ENCODE data around the gene DNAAF3. TPM values are rescaled to one million over a fixed set of nuclear protein-coding genes. Genes with fewer than 3 reads are reported as not detected.

DNAAF3 gene
- total RNA-seq, 1 experiment from 2014 or later, result 52.8 TPM

DNA sequence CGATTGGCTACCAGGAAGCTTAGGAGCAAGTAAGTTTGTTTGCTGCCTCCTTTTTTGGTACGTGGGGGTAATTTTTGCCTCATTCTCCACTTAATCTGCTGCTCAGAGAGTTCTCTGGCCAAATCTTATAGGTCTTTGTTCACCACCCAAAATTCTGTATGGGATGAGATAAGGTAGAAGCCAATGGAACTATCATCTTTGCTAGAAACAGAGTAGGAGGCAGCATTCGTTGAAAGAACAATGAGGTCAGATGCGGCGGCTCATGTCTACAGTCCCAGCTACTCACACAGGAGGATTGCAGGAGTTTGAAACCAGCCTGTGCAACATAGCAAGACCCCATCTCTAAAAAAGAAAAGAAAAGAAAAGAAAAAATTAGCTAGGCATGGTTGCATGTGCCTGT is 5.0 kb upstream of the DNAAF3 start (continued):
- TF ChIP-seq EGR1 (IDR thresholded peaks at IDR 0.05; ENCODE audit: low read depth), result no peak

DNA sequence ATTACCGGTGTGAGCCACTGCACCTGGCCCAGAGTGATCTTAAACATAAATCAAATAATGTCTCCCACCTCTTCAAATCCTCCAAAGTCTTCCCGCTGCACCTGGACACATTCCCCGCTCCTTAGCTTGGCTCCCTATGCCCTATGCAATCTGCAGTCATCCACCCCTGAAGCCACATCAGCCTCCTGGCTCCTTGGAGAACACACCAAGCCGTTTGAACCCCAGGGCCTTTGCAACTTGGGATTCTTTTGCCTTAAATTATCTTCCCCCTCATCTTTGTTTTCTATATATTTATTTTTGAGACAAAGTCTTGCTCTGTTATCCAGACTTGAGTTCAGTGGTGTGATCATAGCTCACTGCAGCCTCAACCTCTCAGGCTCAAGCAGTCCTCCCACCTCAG is 2.7 kb upstream of the DNAAF3 start:
- DNase-seq (ENCODE audit: low read depth, low spot score), result no peak
- Histone ChIP-seq H3K27ac (ENCODE audit: low read depth, low read length) (no peak overlapping the region), H3K27me3 (ENCODE audit: insufficient read depth, low read length) (no peaks in the 10 kb centered on the region), H3K36me3 (ENCODE audit: control insufficient read depth in 1 of 2, insufficient read depth in 2 of 2, low read length in 2 of 2) (no peaks in the 10 kb centered on the region), H2AFZ (ENCODE audit: low read depth, low read length, poor library complexity, severe bottlenecking) (no peak overlapping the region), H3K9me2 (ENCODE audit: insufficient read depth) (no peaks in the 10 kb centered on the region), H4K20me1 (ENCODE audit: insufficient read depth) (no peaks in the 10 kb centered on the region), H3K4me2 (ENCODE audit: low read length) (no peak overlapping the region), H3K4me1 (ENCODE audit: control insufficient read depth in 1 of 2, insufficient read depth in 2 of 2, low read length in 2 of 2) (peaks cover 10 to 41% of the 10 kb centered on the region in 2 experiments; a peak in 3 of 4 replicates), H3K9ac (ENCODE audit: low read length) (no peak overlapping the region), H3K4me3 (replicated peaks in 1 of 2; ENCODE audit: low read depth in 1 of 2, low read length in 2 of 2) (no peak overlapping the region), H3K79me2 (ENCODE audit: insufficient read depth, low read length) (no peaks in the 10 kb centered on the region), H3K9me3 (ENCODE audit: control insufficient read depth in 1 of 2, insufficient read depth in 1 of 2, low read depth in 1 of 2, low read length in 2 of 2) (no peaks in the 10 kb centered on the region)
- TF ChIP-seq CEBPB (IDR thresholded peaks at IDR 0.05; ENCODE audit: low read depth) (no peak), SIN3A (IDR thresholded peaks at IDR 0.05; ENCODE audit: low read depth) (no peak), YY1 (IDR thresholded peaks at IDR 0.05; ENCODE audit: extremely low read depth, insufficient replicate concordance, low read depth, low read length) (no peak), EZH2 (IDR thresholded peaks at IDR 0.05) (no peak), POLR2AphosphoS5 (IDR thresholded peaks at IDR 0.05; ENCODE audit: low read depth, low read length) (no peak), RAD21 (IDR thresholded peaks at IDR 0.05; ENCODE audit: low read depth) (no peak)
- TF ChIP-seq, protein P1, sequence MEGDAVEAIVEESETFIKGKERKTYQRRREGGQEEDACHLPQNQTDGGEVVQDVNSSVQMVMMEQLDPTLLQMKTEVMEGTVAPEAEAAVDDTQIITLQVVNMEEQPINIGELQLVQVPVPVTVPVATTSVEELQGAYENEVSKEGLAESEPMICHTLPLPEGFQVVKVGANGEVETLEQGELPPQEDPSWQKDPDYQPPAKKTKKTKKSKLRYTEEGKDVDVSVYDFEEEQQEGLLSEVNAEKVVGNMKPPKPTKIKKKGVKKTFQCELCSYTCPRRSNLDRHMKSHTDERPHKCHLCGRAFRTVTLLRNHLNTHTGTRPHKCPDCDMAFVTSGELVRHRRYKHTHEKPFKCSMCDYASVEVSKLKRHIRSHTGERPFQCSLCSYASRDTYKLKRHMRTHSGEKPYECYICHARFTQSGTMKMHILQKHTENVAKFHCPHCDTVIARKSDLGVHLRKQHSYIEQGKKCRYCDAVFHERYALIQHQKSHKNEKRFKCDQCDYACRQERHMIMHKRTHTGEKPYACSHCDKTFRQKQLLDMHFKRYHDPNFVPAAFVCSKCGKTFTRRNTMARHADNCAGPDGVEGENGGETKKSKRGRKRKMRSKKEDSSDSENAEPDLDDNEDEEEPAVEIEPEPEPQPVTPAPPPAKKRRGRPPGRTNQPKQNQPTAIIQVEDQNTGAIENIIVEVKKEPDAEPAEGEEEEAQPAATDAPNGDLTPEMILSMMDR (IDR thresholded peaks at IDR 0.05 in 2 of 3, conservative IDR thresholded peaks at IDR 0.05 in 1 of 3; ENCODE audit: borderline replicate concordance in 1 of 3, insufficient read depth in 1 of 3, low read depth in 2 of 3, low read length in 2 of 3), result no peak
- CTCF ChIA-PET, result interaction anchor here (2.1 kb wide), 1 partner anchor 8 kb away, joined by 5 read pairs; no protein-coding TSS in a partner anchor
- POLR2A ChIA-PET, result interaction anchor here (1.3 kb wide), 1 partner anchor 9 kb away, joined by 4 read pairs; no protein-coding TSS in a partner anchor
- BruUV-seq (replicated peaks), result no TSS peak
- intact Hi-C loops (cut with micrococcal nuclease), result loop anchor here (5.0 kb wide), 1 partner anchor 88 kb away; the partner anchor contains the start of gene PPP6R1
- RAD21 ChIA-PET (ENCODE audit: low non-redundant PET in 1 of 2, low total read pairs in 2 of 2, uncharacterized antibody in 2 of 2, unreplicated experiment in 2 of 2), result no interaction called here
- no peak for ATAC-seq

Data from HCT116 (cell line).